ENCODE measurements around the gene TMEM205.

The TMEM205 gene

GRCh38 chr19:11299946-11300810, 45.9 kb downstream of the TMEM205 start:
- DNase-seq (ENCODE audit: low read depth) = no peak

GRCh38 chr19:11296264-11296663, 49.8 kb downstream of the TMEM205 start:
- DNase-seq (ENCODE audit: low read depth) = no peak

DNA sequence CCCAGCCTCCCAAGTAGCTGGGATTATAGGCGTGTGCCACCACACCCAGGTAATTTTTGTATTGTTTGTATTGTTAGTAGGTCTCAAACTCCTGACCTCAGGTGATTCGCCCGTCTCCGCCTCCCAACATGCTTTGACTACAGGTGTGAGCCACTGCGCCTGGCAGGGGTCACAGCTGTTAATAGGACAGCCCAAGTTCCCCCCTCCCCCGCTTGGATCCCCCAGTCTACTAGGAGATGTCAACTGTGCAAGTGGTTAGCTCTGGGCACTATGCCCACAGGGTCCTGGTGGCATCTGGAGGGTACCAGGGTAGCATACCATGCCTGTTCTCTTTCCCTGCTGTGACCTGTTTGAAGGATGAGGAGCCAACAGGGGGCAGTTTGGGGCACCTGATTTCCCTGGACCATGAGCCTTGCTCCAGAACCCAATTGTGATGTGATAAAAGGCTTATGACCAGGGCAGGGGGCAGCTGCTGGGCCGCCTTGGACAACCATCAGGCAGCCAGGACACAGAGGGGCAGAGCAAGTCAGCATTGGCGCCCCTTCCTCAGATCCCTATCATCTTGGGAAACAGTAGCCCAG, 50.3 kb downstream of the TMEM205 start, which contains the start of gene TSPAN16:
Gene TSPAN16 (plus strand): TSS at position 496 of the 581 bp plus-strand sequence. CDS start 138 bp downstream, outside the sequence.
- DNase-seq (ENCODE audit: low read depth) = no peak

- no peak for DNase-seq (ENCODE audit: low read depth)
Measured at GRCh38 chr19:11295180-11295579, 50.9 kb downstream of the TMEM205 start.

GRCh38 chr19:11293433-11294389, 52.4 kb downstream of the TMEM205 start:
- peak; percentile 60 for DNase-seq (ENCODE audit: low read depth)

Data from stimulated activated CD8-positive, alpha-beta memory T cell treated with anti-CD3 and anti-CD28 coated beads, Interleukin-12 subunit alpha, Interleukin-12 subunit beta, amount 100 ng/mL, for 1 hour (primary cell).